ENCODE measurements around the gene CFHR5.
"Not testable (repeated sequence)": the region's sequence is repeated elsewhere in the genome, so short reads cannot be mapped to it uniquely, and the experiment has no call there.

Gene CFHR5

DNA sequence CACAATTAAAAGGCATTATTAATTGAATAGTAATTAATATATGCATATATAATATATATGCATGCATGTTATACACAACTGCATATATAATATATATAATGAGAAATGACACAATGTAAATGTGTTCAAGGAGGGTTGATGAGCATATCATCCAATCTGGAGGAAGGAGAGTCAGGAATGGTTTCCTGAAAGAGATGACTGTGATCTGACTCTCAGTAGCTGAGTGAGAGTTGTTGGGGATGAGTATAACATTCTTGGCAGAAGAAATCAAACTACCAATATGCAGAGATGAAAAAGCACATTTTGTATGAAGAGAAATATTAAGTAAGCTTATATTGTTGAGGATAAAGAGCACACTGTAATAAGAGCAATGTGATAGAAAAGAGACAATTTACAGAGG, 52.4 kb downstream of the CFHR5 start:
- Histone ChIP-seq H3K27me3 (no peaks in the 10 kb centered on the region), H3K9me3 (no peaks in the 10 kb centered on the region), H3K4me3 (no peak overlapping the region), H3K36me3 (no peaks in the 10 kb centered on the region), H3K4me1 (no peaks in the 10 kb centered on the region), H3K27ac (no peak overlapping the region)
- DNase-seq, result no peak
- TF ChIP-seq, protein P1, sequence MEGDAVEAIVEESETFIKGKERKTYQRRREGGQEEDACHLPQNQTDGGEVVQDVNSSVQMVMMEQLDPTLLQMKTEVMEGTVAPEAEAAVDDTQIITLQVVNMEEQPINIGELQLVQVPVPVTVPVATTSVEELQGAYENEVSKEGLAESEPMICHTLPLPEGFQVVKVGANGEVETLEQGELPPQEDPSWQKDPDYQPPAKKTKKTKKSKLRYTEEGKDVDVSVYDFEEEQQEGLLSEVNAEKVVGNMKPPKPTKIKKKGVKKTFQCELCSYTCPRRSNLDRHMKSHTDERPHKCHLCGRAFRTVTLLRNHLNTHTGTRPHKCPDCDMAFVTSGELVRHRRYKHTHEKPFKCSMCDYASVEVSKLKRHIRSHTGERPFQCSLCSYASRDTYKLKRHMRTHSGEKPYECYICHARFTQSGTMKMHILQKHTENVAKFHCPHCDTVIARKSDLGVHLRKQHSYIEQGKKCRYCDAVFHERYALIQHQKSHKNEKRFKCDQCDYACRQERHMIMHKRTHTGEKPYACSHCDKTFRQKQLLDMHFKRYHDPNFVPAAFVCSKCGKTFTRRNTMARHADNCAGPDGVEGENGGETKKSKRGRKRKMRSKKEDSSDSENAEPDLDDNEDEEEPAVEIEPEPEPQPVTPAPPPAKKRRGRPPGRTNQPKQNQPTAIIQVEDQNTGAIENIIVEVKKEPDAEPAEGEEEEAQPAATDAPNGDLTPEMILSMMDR (IDR thresholded peaks at IDR 0.05), result no peak
- intact Hi-C loops (cut with DNase I; ENCODE audit: low total_unique reads), result no loop called here

DNA sequence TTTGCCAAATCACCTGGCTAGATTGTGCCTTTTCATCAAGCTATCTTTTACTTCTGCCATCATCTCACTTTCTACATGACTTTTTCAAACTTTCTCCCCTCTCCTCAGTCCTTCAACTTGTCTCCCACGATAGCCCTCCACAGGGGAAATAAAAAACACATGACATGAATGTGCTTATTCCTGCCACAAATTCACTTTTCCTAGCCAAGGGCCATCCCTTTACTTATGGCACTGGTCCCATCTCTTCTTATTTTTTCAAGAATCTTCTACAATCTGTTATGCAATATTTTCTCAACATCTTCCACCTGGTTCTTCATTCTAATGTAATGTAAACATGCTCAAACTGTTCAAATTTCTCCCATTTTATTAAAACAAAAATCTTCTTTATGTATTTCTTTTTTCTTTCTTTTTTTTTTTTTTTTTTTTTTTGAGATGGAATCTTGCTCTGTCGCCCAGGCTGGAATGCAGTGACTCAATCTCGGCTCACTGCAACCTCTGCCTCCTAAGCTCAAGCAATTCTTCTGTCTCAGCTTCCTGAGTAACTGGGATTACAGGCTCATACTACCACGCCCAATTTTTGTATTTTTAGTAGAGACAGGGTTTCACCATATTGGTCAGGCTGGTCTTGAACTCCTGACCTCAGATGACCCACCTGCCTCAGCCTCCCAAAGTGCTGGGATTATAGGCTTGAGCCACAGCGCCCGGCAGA, 57.4 kb downstream of the CFHR5 start:
- DNase-seq; intact Hi-C loops (cut with DNase I; ENCODE audit: low total_unique reads); H3K9me3 ChIP-seq; H3K4me1 ChIP-seq; H3K27me3 ChIP-seq; H3K4me3 ChIP-seq; H3K36me3 ChIP-seq; H3K27ac ChIP-seq: not testable (repeated sequence)

DNA sequence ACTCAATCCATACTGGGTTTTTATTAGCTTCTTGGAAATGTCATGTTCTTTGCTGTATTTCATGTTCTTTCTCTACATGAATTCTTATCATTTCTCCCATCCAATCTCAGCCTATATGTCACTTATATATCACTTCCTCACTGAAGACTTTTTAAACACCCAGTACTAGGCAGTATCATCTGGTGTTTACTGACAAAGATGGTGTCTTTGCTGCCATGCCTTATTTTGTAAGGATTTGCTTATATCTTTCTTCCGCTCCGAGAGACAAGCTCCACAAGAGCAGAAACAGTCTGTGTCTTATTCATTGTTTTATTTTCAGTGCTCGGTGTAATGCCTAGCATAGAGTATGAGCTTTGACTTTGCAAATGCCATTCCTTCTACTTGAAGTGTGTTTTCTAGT, 59.5 kb downstream of the CFHR5 start:
- H3K9me3 ChIP-seq, result no peaks in the 10 kb centered on the region
- no peak overlapping the region for H3K4me3 ChIP-seq
- intact Hi-C loops (cut with DNase I; ENCODE audit: low total_unique reads), result no loop called here

DNA sequence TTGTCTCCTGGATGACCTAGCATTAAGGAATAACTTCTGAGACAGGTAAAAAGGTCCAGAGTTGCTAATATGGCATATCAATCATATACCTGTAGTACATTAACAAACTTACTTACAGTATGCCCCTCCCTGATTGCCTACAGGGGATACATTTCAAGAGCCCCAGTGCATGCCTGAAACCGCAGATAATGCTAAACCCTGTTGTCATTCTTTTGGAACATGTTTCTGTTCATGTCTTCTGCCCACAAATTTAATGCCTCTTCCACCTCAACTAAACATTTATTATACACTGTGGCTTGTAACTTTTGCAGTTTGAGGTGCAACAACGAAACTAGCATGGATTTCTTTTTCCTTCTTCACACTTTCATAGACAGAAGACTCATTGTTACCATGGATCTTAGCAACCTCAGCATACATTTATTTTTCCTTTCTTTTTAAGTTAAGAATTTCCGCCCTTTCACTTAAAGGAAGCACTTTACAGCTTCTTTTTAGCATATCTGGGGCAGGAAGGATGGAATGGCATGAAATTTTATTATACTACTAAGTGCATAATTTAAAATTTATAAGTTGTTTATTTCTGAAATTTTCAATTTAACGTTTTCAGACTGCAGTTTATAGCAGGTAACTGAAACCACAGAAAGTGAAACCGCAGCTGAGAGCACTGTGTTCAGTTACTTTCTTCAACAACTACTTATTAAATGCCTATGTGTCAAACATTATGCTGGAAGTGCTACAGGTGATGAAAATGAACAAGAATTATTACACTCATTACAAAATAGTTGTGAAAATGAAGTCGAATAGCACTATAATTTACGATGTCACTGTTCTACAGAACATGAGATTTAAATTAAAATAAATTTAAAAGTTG, 64.4 kb downstream of the CFHR5 start:
- Histone ChIP-seq H3K9me3 (no peaks in the 10 kb centered on the region), H3K4me3 (no peak overlapping the region), H3K27ac (no peak overlapping the region), H3K27me3 (no peaks in the 10 kb centered on the region), H3K36me3 (no peaks in the 10 kb centered on the region), H3K4me1 (no peaks in the 10 kb centered on the region)
- TF ChIP-seq, protein P1 (IDR thresholded peaks at IDR 0.05), result no peak
- intact Hi-C loops (cut with DNase I; ENCODE audit: low total_unique reads), result no loop called here
- no peak for DNase-seq

More for the DNA sequence above, 59.5 kb downstream of the CFHR5 start:
- no peaks in the 10 kb centered on the region for H3K36me3 ChIP-seq
- H3K4me1 ChIP-seq, result no peaks in the 10 kb centered on the region
- TF ChIP-seq, protein P1 (IDR thresholded peaks at IDR 0.05), result no peak
- H3K27ac ChIP-seq, result no peak overlapping the region
- DNase-seq, result no peak
- H3K27me3 ChIP-seq, result no peaks in the 10 kb centered on the region

DNA sequence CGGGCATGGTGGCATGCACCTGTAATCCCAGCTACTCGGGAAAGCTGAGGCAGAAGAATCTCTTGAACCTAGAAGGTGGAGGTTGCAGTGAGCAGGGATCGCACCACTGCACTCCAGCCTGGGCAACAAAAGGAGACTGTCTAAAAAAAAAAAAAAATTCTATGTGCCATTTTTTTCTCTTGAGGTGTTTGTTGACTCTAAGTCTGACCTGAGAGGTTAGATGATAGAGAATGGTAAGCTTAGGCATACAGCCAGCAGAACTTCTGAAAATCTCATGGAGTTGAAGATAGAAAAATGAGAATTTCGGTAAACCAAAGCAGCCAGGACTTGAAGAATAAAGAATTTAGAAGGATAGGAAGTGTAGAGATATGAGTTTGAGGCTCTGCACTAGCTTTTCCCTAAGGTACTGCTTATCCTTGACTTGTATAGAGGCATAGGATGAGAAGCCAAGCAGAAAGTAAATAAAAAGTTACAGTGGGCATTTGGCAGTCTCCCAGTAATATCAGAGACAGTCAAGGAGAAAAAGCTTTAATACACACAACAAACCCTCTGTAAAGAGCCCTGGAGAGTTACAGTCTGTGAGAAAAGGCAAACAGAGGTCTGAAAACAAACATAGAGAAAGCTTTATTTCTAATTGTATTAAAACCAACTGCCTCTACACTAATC, 65.5 kb downstream of the CFHR5 start:
- H3K27me3 ChIP-seq, result no peaks in the 10 kb centered on the region
- no peaks in the 10 kb centered on the region for H3K36me3 ChIP-seq
- no peaks in the 10 kb centered on the region for H3K4me1 ChIP-seq
- H3K4me3 ChIP-seq, result no peak overlapping the region
- no peak overlapping the region for H3K27ac ChIP-seq
- no peak for DNase-seq
- TF ChIP-seq, protein P1 (IDR thresholded peaks at IDR 0.05), result no peak
- intact Hi-C loops (cut with DNase I; ENCODE audit: low total_unique reads), result no loop called here
- no peaks in the 10 kb centered on the region for H3K9me3 ChIP-seq

DNA sequence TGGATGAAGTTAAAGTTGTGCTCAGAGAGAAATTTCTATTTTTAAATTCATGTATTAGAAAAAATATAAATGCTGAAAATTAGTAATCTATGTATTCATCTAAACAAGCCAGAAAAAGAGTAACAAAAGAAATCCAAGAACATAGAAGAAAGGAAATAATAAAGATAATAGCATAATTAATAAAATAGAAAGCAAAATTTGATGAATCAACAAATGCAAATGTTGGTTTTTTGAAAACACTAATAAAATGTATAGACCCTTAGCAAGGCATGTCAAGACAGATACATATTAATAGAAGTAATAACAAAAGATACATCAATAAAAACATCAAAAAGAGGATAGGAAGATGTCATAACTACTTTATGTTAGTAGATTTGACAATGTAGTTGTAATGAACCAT, 71.7 kb downstream of the CFHR5 start:
- H3K27me3 ChIP-seq, result no peaks in the 10 kb centered on the region
- intact Hi-C loops (cut with DNase I; ENCODE audit: low total_unique reads), result no loop called here
- no peaks in the 10 kb centered on the region for H3K4me1 ChIP-seq
- TF ChIP-seq, protein P1 (IDR thresholded peaks at IDR 0.05), result no peak
- H3K27ac ChIP-seq, result no peak overlapping the region
- no peaks in the 10 kb centered on the region for H3K36me3 ChIP-seq
- no peaks in the 10 kb centered on the region for H3K9me3 ChIP-seq
- no peak overlapping the region for H3K4me3 ChIP-seq
- DNase-seq, result no peak

All from tibial artery (tissue), 4 donors.